ENCODE results near the gene GFRA1. TPM values are rescaled to one million over a fixed set of nuclear protein-coding genes. Genes with fewer than 3 reads are reported as not detected.

GFRA1 gene
- total RNA-seq, 1 donor from 2014 or later: 44.1 TPM

DNA sequence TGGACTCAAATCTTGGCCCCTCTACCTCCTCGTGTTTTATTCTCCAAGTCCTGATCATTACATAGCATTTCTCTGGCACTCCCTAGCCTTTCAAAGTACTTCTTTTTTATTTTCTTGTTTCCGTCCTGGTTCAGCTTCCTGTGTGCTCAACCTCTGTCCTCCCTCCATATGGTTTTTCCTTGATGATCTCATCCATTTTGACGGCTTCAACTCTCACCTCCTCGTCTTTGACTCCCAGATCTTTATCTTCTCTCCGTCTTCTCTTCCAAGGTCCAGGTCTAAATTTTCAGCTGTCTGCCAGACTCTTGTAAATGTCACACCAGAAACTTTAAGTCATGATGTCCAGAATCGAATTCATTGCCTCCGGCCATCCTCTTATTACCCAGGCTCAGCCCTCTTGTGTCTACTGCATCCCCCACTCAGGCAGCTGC, 23.3 kb upstream of the GFRA1 start:
- Mint-ChIP-seq H3K27me3 (ENCODE audit: unreplicated experiment) (no peaks in the 10 kb centered on the region), H3K27ac (ENCODE audit: unreplicated experiment) (no peak overlapping the region), H3K36me3 (ENCODE audit: unreplicated experiment) (no peaks in the 10 kb centered on the region), H3K4me3 (ENCODE audit: unreplicated experiment) (no peak overlapping the region), H3K4me1 (ENCODE audit: unreplicated experiment) (peaks cover 28% of the 10 kb centered on the region), H3K9me3 (ENCODE audit: unreplicated experiment) (no peaks in the 10 kb centered on the region)
- TF ChIP-seq, protein P1, sequence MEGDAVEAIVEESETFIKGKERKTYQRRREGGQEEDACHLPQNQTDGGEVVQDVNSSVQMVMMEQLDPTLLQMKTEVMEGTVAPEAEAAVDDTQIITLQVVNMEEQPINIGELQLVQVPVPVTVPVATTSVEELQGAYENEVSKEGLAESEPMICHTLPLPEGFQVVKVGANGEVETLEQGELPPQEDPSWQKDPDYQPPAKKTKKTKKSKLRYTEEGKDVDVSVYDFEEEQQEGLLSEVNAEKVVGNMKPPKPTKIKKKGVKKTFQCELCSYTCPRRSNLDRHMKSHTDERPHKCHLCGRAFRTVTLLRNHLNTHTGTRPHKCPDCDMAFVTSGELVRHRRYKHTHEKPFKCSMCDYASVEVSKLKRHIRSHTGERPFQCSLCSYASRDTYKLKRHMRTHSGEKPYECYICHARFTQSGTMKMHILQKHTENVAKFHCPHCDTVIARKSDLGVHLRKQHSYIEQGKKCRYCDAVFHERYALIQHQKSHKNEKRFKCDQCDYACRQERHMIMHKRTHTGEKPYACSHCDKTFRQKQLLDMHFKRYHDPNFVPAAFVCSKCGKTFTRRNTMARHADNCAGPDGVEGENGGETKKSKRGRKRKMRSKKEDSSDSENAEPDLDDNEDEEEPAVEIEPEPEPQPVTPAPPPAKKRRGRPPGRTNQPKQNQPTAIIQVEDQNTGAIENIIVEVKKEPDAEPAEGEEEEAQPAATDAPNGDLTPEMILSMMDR (IDR thresholded peaks at IDR 0.05): no peak
- DNase-seq (ENCODE audit: extremely low spot score, unreplicated experiment): no peak

DNA sequence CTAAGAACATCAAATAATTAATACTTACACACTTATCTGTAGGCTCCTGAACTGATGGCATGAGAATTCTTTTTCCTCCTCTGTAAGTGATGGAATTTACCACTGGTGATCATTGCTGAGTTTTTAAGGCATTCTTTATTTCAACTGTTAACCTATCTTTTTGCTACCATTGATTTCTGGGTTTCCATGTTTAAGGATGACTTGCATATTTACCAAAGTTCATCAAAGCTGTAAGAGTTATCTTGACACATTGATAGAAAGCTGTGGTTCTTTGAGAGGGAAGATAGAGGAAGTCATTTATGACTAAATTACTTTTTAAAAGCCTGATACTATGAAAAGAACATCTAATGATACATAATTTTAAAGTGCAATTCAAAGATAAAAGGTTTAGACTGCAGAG, 19.5 kb upstream of the GFRA1 start:
- Mint-ChIP-seq H3K27ac (ENCODE audit: unreplicated experiment) (no peak overlapping the region), H3K4me3 (ENCODE audit: unreplicated experiment) (no peak overlapping the region), H3K9me3 (ENCODE audit: unreplicated experiment) (no peaks in the 10 kb centered on the region), H3K36me3 (ENCODE audit: unreplicated experiment) (no peaks in the 10 kb centered on the region), H3K27me3 (ENCODE audit: unreplicated experiment) (no peaks in the 10 kb centered on the region), H3K4me1 (ENCODE audit: unreplicated experiment) (peaks cover 13% of the 10 kb centered on the region)
- no peak for DNase-seq (ENCODE audit: extremely low spot score, unreplicated experiment)
- TF ChIP-seq, protein P1 (IDR thresholded peaks at IDR 0.05): no peak

DNA sequence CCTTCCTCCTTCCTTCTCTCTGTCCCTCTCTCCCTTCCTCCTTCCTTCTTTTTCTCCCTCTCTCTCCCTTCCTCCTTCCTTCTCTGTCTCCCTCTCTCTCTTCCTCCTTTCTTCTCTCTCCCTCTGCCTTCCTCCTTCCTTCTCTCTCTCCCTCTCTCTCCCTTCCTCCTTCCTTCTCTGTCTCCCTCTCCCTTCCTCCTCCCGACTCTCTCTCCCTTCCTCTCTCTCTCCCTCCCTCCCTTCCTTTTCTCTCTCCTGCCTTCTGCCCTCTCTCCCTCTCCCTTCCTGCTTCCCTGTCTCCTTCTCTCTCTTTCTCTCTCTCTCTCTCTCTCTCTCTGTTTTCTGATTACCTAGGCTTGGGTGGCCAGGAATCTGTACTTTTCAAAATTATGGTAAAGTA, 16.6 kb upstream of the GFRA1 start:
- peaks cover 10% of the 10 kb centered on the region for H3K4me1 Mint-ChIP-seq (ENCODE audit: unreplicated experiment)
- no peak overlapping the region for H3K4me3 Mint-ChIP-seq (ENCODE audit: unreplicated experiment)
- TF ChIP-seq, protein P1 (IDR thresholded peaks at IDR 0.05): no peak
- no peaks in the 10 kb centered on the region for H3K36me3 Mint-ChIP-seq (ENCODE audit: unreplicated experiment)
- H3K9me3 Mint-ChIP-seq (ENCODE audit: unreplicated experiment): no peaks in the 10 kb centered on the region
- H3K27ac Mint-ChIP-seq (ENCODE audit: unreplicated experiment): no peak overlapping the region
- no peaks in the 10 kb centered on the region for H3K27me3 Mint-ChIP-seq (ENCODE audit: unreplicated experiment)
- DNase-seq (ENCODE audit: extremely low spot score, unreplicated experiment): no peak

DNA sequence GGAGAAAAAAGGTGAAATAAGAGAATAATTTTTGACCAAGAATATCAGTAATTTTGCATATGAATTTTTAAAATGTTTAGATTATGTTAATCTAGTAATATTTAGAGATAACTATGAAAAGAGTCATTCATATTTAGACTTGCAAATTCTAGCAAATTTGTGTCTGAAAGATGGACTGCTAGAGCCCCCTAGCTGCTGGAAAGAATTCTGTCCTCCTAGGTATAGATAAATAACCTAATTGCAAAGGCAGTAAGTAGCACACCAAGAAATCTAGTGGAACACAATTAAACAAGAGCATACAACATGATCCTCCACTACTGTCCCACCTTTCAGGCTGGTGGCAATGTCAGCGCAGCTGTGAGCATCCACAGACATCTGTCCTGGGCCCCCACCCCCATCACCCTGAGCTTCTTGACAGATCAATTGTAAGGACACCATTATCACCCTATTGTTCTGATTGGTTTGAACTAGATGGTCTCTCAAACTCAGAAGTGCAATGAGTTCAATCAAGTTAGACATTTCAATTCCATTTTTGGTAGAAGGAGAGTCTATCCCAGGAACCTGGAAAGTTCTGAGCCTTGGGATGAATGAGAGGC, 15.0 kb upstream of the GFRA1 start:
- no peak for DNase-seq (ENCODE audit: extremely low spot score, unreplicated experiment)
- Mint-ChIP-seq H3K4me3 (ENCODE audit: unreplicated experiment) (no peak overlapping the region), H3K9me3 (ENCODE audit: unreplicated experiment) (no peaks in the 10 kb centered on the region), H3K36me3 (ENCODE audit: unreplicated experiment) (no peaks in the 10 kb centered on the region), H3K4me1 (ENCODE audit: unreplicated experiment) (peaks cover 2% of the 10 kb centered on the region), H3K27me3 (ENCODE audit: unreplicated experiment) (no peaks in the 10 kb centered on the region), H3K27ac (ENCODE audit: unreplicated experiment) (no peak overlapping the region)
- TF ChIP-seq, protein P1 (IDR thresholded peaks at IDR 0.05): peak; percentile 83

DNA sequence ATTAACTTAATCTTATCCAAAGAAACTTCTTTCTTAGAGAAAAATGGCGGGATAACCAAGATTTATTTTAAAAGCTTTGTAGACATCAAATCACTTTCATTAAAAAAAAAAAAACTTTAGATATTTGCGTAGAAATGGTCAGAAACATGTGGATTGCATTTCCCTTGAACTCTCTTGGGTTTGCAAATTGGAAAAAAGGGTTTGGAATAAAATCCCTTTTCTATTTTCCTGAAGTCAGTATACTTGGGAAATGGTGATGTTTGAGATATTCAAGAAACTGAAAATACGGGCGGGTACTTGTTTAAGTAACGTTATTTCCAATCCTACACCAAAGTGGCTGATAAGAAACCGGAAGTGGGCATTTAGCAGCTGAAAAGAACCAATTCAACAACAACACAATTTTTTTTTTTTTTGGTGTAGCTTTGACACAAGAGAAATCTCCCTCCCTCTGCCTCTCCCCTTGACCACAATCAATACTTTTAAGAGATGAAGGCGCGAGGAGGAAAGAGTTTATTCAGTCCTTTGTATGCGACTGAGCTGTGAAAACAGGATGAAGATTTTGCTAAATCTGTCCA, 13.7 kb upstream of the GFRA1 start:
- H3K4me1 Mint-ChIP-seq (ENCODE audit: unreplicated experiment): no peaks in the 10 kb centered on the region
- DNase-seq (ENCODE audit: extremely low spot score, unreplicated experiment): no peak
- no peaks in the 10 kb centered on the region for H3K9me3 Mint-ChIP-seq (ENCODE audit: unreplicated experiment)
- TF ChIP-seq, protein P1 (IDR thresholded peaks at IDR 0.05): no peak
- H3K36me3 Mint-ChIP-seq (ENCODE audit: unreplicated experiment): no peaks in the 10 kb centered on the region
- no peaks in the 10 kb centered on the region for H3K27me3 Mint-ChIP-seq (ENCODE audit: unreplicated experiment)
- no peak overlapping the region for H3K4me3 Mint-ChIP-seq (ENCODE audit: unreplicated experiment)
- H3K27ac Mint-ChIP-seq (ENCODE audit: unreplicated experiment): no peak overlapping the region

All from osteocyte (in vitro differentiated cells).